Activated T-cell treated with anti-CD3 and anti-CD28 coated beads, Interleukin-2, amount 50 U/mL, for 4 hours (primary cell): Measurements from ENCODE around the gene CEP112. TPM values are rescaled to one million over a fixed set of nuclear protein-coding genes. Genes with fewer than 3 reads are reported as not detected.
A peak's percentile ranks its signal among the peaks of the same experiment; 100 is the strongest.

Source experiments
- ATAC-seq, 2 donors: fragments of 200-7000 bp; cut with Tn5 transposase; one replicate each; pipeline ENCODE4 v1.10.0; 2021
- DNase-seq: peaks from one replicate; pipeline ENCODE4 v3.0.0-alpha.2; 2020
- H3K27me3 Mint-ChIP-seq: one replicate; pipeline ENCODE4 v1.8.0; 2021; ENCODE audit warnings: low read depth, mixed read lengths
- H3K36me3 Mint-ChIP-seq: one replicate; pipeline ENCODE4 v1.8.0; 2022; ENCODE audit warnings: mixed read lengths; ENCODE audit not compliant: insufficient read depth
- H3K4me1 Mint-ChIP-seq: one replicate; pipeline ENCODE4 v1.8.0; 2021; ENCODE audit warnings: low read depth, mixed read lengths
- H3K4me3 Mint-ChIP-seq: one replicate; pipeline ENCODE4 v1.8.0; 2021; ENCODE audit warnings: mild to moderate bottlenecking, moderate library complexity, mixed read lengths
- H3K9me3 Mint-ChIP-seq: one replicate; pipeline ENCODE4 v1.8.0; 2021; ENCODE audit warnings: mixed read lengths
- total RNA-seq, 3 donors: library from RNA; stranded (reverse); gene quantifications; one replicate each; pipeline ENCODE4 v1.2.1, GENCODE V29; 2021

Gene CEP112
- total RNA-seq, 3 donors from 2014 or later: 0.71 to 1.5 (median 0.95) TPM

GRCh38 chr17:65599650-65600049, 592.3 kb downstream of the CEP112 start:
- Mint-ChIP-seq H3K36me3 (no peaks in the 10 kb centered on the region), H3K9me3 (no peaks in the 10 kb centered on the region), H3K4me3 (no peak overlapping the region), H3K27me3 (peaks cover 2% of the 10 kb centered on the region), H3K4me1 (peaks cover 7% of the 10 kb centered on the region)
- ATAC-seq (no peak), DNase-seq (no peak)

- ATAC-seq (no peak), DNase-seq (no peak)
- H3K4me3 Mint-ChIP-seq: no peak overlapping the region
- peaks cover 4% of the 10 kb centered on the region for H3K27me3 Mint-ChIP-seq
- H3K4me1 Mint-ChIP-seq: peaks cover 15% of the 10 kb centered on the region
- no peaks in the 10 kb centered on the region for H3K36me3 Mint-ChIP-seq
- H3K9me3 Mint-ChIP-seq: no peaks in the 10 kb centered on the region
These were observed 593.2 kb downstream of the CEP112 start for GRCh38 chr17:65598746-65599145.

- no peak for ATAC-seq
- Mint-ChIP-seq H3K36me3 (no peaks in the 10 kb centered on the region), H3K27me3 (peaks cover 10% of the 10 kb centered on the region), H3K4me1 (peaks cover 21% of the 10 kb centered on the region), H3K4me3 (no peak overlapping the region), H3K9me3 (no peaks in the 10 kb centered on the region)
- DNase-seq: no peak
These were observed 596.8 kb downstream of the CEP112 start for GRCh38 chr17:65595071-65595656.

- DNase-seq: no peak
- H3K27me3 Mint-ChIP-seq: peaks cover 10% of the 10 kb centered on the region
- ATAC-seq: peak; percentile 68 to 77
- H3K36me3 Mint-ChIP-seq: no peaks in the 10 kb centered on the region
- no peaks in the 10 kb centered on the region for H3K9me3 Mint-ChIP-seq
- peaks cover 21% of the 10 kb centered on the region for H3K4me1 Mint-ChIP-seq
- H3K4me3 Mint-ChIP-seq: peak overlapping the region; percentile 71
These were observed 597.8 kb downstream of the CEP112 start for GRCh38 chr17:65593855-65594845.

GRCh38 chr17:65593092-65593854, 598.7 kb downstream of the CEP112 start:
- no peak for DNase-seq
- Mint-ChIP-seq H3K4me1 (peaks cover 25% of the 10 kb centered on the region), H3K4me3 (peak overlapping the region; percentile 71), H3K9me3 (no peaks in the 10 kb centered on the region), H3K36me3 (no peaks in the 10 kb centered on the region), H3K27me3 (peaks cover 10% of the 10 kb centered on the region)
- ATAC-seq: no peak

GRCh38 chr17:65592125-65592965, 599.6 kb downstream of the CEP112 start:
- DNase-seq: no peak
- Mint-ChIP-seq H3K4me3 (no peak overlapping the region), H3K27me3 (peaks cover 10% of the 10 kb centered on the region), H3K9me3 (no peaks in the 10 kb centered on the region), H3K4me1 (peaks cover 26% of the 10 kb centered on the region), H3K36me3 (no peaks in the 10 kb centered on the region)
- ATAC-seq: no peak

GRCh38 chr17:65589321-65589720, 602.6 kb downstream of the CEP112 start:
- peaks cover 8% of the 10 kb centered on the region for H3K27me3 Mint-ChIP-seq
- no peak overlapping the region for H3K4me3 Mint-ChIP-seq
- no peaks in the 10 kb centered on the region for H3K9me3 Mint-ChIP-seq
- no peak for DNase-seq
- no peak for ATAC-seq
- peaks cover 40% of the 10 kb centered on the region for H3K4me1 Mint-ChIP-seq
- H3K36me3 Mint-ChIP-seq: no peaks in the 10 kb centered on the region

GRCh38 chr17:65588181-65588808, 603.6 kb downstream of the CEP112 start:
- peaks cover 6% of the 10 kb centered on the region for H3K27me3 Mint-ChIP-seq
- H3K36me3 Mint-ChIP-seq: no peaks in the 10 kb centered on the region
- no peaks in the 10 kb centered on the region for H3K9me3 Mint-ChIP-seq
- H3K4me1 Mint-ChIP-seq: peaks cover 37% of the 10 kb centered on the region
- DNase-seq (no peak), ATAC-seq (no peak)
- H3K4me3 Mint-ChIP-seq: no peak overlapping the region

- no peaks in the 10 kb centered on the region for H3K9me3 Mint-ChIP-seq
- no peak overlapping the region for H3K4me3 Mint-ChIP-seq
- H3K27me3 Mint-ChIP-seq: peaks cover 1% of the 10 kb centered on the region
- no peaks in the 10 kb centered on the region for H3K36me3 Mint-ChIP-seq
- DNase-seq (no peak), ATAC-seq (no peak)
- peaks cover 31% of the 10 kb centered on the region for H3K4me1 Mint-ChIP-seq
These were observed 604.3 kb downstream of the CEP112 start for GRCh38 chr17:65587534-65588180.

GRCh38 chr17:65586899-65587298, 605.0 kb downstream of the CEP112 start:
- DNase-seq (no peak), ATAC-seq (no peak)
- H3K36me3 Mint-ChIP-seq: no peaks in the 10 kb centered on the region
- no peak overlapping the region for H3K4me3 Mint-ChIP-seq
- no peaks in the 10 kb centered on the region for H3K27me3 Mint-ChIP-seq
- no peaks in the 10 kb centered on the region for H3K9me3 Mint-ChIP-seq
- H3K4me1 Mint-ChIP-seq: peaks cover 31% of the 10 kb centered on the region
